Osteocyte (in vitro differentiated cells): ENCODE data around the gene VMAC. TPM values are rescaled to one million over a fixed set of nuclear protein-coding genes. Genes with fewer than 3 reads are reported as not detected.

Source experiments
- DNase-seq: peaks from one replicate; pipeline ENCODE4 v3.0.0; 2021; ENCODE audit warnings: mixed read lengths; ENCODE audit not compliant: unreplicated experiment; ENCODE audit errors: extremely low spot score
- H3K27ac Mint-ChIP-seq: one replicate; pipeline ENCODE4 v1.8.0; 2021; ENCODE audit warnings: mild to moderate bottlenecking, mixed read lengths; ENCODE audit not compliant: unreplicated experiment
- H3K27me3 Mint-ChIP-seq: one replicate; pipeline ENCODE4 v1.8.0; 2021; ENCODE audit warnings: mixed read lengths; ENCODE audit not compliant: unreplicated experiment
- H3K36me3 Mint-ChIP-seq: one replicate; pipeline ENCODE4 v1.8.0; 2021; ENCODE audit warnings: mixed read lengths; ENCODE audit not compliant: unreplicated experiment
- H3K4me1 Mint-ChIP-seq: one replicate; pipeline ENCODE4 v1.8.0; 2021; ENCODE audit warnings: mixed read lengths; ENCODE audit not compliant: unreplicated experiment
- H3K4me3 Mint-ChIP-seq: one replicate; pipeline ENCODE4 v1.8.0; 2021; ENCODE audit warnings: mild to moderate bottlenecking, moderate library complexity, mixed read lengths; ENCODE audit not compliant: unreplicated experiment
- H3K9me3 Mint-ChIP-seq: one replicate; pipeline ENCODE4 v1.8.0; 2021; ENCODE audit warnings: mixed read lengths; ENCODE audit not compliant: unreplicated experiment
- total RNA-seq: library from RNA; stranded (reverse); gene quantifications from 2 replicates; pipeline ENCODE4 v1.2.1, GENCODE V29; 2021
- TF ChIP-seq, protein P1 (sequence below): fragments of 200-600 bp; sonication (generic); IDR thresholded peaks from 2 replicates; pipeline ENCODE4 v1.5.0; 2021; ENCODE audit warnings: antibody characterized with exemption, mild to moderate bottlenecking, moderate library complexity

The VMAC gene
- total RNA-seq, 1 donor from 2014 or later: 10.7 TPM

DNA sequence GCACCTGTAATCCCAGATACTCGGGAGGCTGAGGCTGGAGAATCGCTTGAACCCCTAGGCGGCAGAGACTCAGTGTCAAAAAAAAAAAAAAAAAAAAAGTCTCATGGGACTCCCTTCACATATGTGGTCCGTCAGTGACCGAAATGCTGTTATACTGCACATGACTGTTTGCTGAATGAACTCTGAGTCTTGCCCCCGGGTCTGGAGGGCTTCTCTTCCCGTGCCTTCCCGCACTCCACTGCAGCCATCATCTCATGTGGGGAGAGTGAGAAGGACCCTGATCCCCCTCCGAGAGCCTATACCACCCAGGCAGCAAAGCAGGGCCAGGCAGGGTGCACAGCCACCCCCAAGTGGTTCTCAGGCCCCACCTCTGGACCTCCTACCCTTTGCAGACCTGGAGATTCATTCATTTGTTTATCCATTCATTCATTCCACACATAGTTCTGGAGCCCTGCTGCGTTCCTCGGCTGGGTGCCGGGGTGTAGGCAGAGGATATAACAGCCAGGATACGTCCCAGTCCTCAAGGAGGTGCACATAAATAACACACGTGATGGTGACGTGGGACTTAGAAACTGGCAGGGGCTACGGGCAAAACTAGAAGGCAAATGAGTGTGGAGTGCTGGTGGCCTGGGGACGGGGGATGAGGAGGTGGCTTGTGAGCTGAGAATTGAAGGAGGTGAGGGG, 15.2 kb upstream of the VMAC start:
- TF ChIP-seq, protein P1, sequence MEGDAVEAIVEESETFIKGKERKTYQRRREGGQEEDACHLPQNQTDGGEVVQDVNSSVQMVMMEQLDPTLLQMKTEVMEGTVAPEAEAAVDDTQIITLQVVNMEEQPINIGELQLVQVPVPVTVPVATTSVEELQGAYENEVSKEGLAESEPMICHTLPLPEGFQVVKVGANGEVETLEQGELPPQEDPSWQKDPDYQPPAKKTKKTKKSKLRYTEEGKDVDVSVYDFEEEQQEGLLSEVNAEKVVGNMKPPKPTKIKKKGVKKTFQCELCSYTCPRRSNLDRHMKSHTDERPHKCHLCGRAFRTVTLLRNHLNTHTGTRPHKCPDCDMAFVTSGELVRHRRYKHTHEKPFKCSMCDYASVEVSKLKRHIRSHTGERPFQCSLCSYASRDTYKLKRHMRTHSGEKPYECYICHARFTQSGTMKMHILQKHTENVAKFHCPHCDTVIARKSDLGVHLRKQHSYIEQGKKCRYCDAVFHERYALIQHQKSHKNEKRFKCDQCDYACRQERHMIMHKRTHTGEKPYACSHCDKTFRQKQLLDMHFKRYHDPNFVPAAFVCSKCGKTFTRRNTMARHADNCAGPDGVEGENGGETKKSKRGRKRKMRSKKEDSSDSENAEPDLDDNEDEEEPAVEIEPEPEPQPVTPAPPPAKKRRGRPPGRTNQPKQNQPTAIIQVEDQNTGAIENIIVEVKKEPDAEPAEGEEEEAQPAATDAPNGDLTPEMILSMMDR: no peak
- H3K27ac Mint-ChIP-seq: no peak overlapping the region
- H3K9me3 Mint-ChIP-seq: no peaks in the 10 kb centered on the region
- no peaks in the 10 kb centered on the region for H3K4me1 Mint-ChIP-seq
- H3K27me3 Mint-ChIP-seq: no peaks in the 10 kb centered on the region
- no peak for DNase-seq
- no peak overlapping the region for H3K4me3 Mint-ChIP-seq
- H3K36me3 Mint-ChIP-seq: no peaks in the 10 kb centered on the region

GRCh38 chr19:5890099-5890498, 14.6 kb upstream of the VMAC start:
- no peak for DNase-seq
- H3K9me3 Mint-ChIP-seq: no peaks in the 10 kb centered on the region
- H3K27ac Mint-ChIP-seq: no peak overlapping the region
- H3K4me3 Mint-ChIP-seq: no peak overlapping the region
- H3K4me1 Mint-ChIP-seq: no peaks in the 10 kb centered on the region
- H3K27me3 Mint-ChIP-seq: no peaks in the 10 kb centered on the region
- TF ChIP-seq, protein P1: no peak
- H3K36me3 Mint-ChIP-seq: no peaks in the 10 kb centered on the region

DNA sequence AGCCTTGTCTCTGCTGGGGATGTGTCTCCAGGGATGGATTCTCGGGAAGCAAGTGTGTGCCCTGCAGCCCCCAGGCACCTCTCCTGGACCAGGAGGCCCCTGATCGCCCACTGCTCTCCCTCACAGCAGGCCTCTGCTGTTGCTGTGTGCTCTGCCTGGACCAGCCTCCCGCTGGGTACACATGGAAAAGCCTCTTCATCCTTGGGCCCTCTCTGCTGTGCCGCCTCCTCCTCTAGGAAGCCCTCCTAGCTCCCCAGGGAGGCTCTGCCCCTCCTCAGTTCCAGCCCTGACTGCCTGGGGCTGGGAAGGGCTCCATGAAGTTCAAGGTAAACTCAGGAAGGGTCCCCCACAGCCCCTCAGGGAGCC, 13.1 kb upstream of the VMAC start:
- H3K9me3 Mint-ChIP-seq: no peaks in the 10 kb centered on the region
- TF ChIP-seq, protein P1: no peak
- peaks cover 2% of the 10 kb centered on the region for H3K36me3 Mint-ChIP-seq
- no peaks in the 10 kb centered on the region for H3K4me1 Mint-ChIP-seq
- no peak for DNase-seq
- H3K4me3 Mint-ChIP-seq: no peak overlapping the region
- H3K27ac Mint-ChIP-seq: no peak overlapping the region
- no peaks in the 10 kb centered on the region for H3K27me3 Mint-ChIP-seq

DNA sequence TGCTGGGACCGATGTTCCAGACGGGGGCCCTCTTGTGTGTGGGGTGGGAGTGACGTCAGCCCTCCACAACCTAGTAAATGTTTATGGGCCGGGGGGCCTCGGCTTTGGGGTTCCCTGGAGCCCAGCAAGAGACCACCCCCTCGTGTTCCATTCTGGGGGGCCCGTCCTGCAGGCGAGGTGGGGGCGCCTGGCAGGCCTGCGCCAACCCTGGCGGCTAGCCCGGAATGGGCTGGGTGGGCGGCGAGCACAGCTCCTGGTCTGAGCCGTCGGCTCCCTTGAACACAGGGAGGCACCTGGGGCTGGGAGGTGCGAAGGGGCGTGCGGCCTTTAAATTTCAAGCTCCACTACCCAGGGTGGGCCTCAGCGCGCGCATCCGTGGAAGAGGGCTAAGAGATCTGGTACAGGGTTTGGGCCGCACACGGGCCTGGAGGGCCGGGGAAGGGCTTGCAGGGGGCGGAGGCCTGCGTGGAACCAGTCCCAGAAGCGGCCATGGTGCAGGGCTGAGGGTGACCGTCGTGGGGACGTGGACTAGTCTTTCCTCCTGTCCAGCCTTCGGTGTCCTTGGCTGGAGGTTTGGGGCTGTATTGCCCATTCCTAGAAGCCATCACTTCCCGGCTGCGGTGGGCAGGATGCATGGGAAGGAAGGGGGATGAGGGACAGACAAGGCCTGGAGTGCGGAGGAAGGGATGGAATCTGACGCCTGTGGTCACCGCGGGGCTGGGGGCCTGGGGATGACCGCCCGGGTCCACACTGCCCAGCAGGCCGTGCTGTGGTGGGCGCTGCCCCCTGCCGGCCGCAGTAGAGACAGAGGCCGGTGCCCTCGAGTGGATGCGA, 12.5 kb upstream of the VMAC start:
- H3K27ac Mint-ChIP-seq: no peak overlapping the region
- peaks cover 2% of the 10 kb centered on the region for H3K36me3 Mint-ChIP-seq
- H3K4me3 Mint-ChIP-seq: no peak overlapping the region
- H3K4me1 Mint-ChIP-seq: no peaks in the 10 kb centered on the region
- no peak for DNase-seq
- H3K27me3 Mint-ChIP-seq: no peaks in the 10 kb centered on the region
- H3K9me3 Mint-ChIP-seq: no peaks in the 10 kb centered on the region
- TF ChIP-seq, protein P1: peak; percentile 72

DNA sequence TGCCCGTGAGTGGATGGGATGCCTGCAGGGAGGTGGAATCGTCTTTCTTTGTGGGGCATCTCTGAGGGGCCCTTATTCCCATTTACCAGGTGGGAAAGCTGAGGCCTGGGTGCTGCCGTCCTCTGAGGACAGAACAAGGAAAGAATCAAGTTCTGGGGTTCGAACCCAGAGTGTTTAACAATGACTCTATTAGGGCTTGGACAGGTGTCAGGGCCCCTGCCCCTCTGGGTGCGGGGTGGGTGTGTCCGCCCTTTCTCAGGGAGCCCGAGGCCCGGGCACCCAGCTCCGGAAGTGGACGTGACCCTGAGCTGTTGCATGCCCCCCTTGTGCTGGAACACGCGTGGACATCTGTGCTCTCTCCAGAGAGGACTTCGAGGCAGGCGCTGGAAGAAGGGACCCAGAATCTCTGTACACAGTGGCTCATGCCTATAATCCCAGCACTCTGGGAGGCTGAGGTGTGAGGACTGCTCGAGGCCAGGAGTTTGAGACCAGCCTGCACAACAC, 11.8 kb upstream of the VMAC start:
- H3K4me3 Mint-ChIP-seq: no peak overlapping the region
- TF ChIP-seq, protein P1: no peak
- H3K9me3 Mint-ChIP-seq: no peaks in the 10 kb centered on the region
- no peak overlapping the region for H3K27ac Mint-ChIP-seq
- H3K27me3 Mint-ChIP-seq: no peaks in the 10 kb centered on the region
- peaks cover 2% of the 10 kb centered on the region for H3K36me3 Mint-ChIP-seq
- H3K4me1 Mint-ChIP-seq: no peaks in the 10 kb centered on the region
- no peak for DNase-seq
